Ectodermal cell (in vitro differentiated cells): ENCODE data around the gene TRIM47. TPM values are rescaled to one million over a fixed set of nuclear protein-coding genes. Genes with fewer than 3 reads are reported as not detected.

ENCODE experiments used
- H3K27ac ChIP-seq: 2 replicates; pipeline ENCODE4 v1.7.0; 2013; ENCODE audit warnings: mild to moderate bottlenecking, low read depth, low read length; ENCODE audit not compliant: insufficient read depth, poor library complexity, severe bottlenecking
- H3K27me3 ChIP-seq: 2 replicates; pipeline ENCODE4 v1.7.0; 2013; ENCODE audit warnings: mild to moderate bottlenecking, low read length; ENCODE audit not compliant: insufficient read depth, control insufficient read depth, poor library complexity, severe bottlenecking
- H3K36me3 ChIP-seq: one replicate; pipeline ENCODE4 v1.7.0; 2013; ENCODE audit warnings: low read length; ENCODE audit not compliant: control insufficient read depth, insufficient read depth
- H3K4me1 ChIP-seq: one replicate; pipeline ENCODE4 v1.7.0; 2013; ENCODE audit warnings: low read length; ENCODE audit not compliant: control insufficient read depth, insufficient read depth
- H3K4me3 ChIP-seq: 2 replicates; pipeline ENCODE4 v1.7.0; 2013; ENCODE audit warnings: low read depth, low read length, control low read depth; ENCODE audit not compliant: insufficient read depth
- H3K9me3 ChIP-seq: 2 replicates; pipeline ENCODE4 v1.7.0; 2013; ENCODE audit warnings: mild to moderate bottlenecking, low read length, moderate library complexity; ENCODE audit not compliant: control insufficient read depth
- WGBS, 2 experiments: methylation state at CpG; one replicate each; pipeline ENCODE4 v1.1.7; 2013; ENCODE audit warnings: missing lambda C conversion rate in 2 of 2; 5-methylcytosine and 5-hydroxymethylcytosine counted together
- polyA plus RNA-seq, 4 experiments: library from polyadenylated mRNA; stranded (reverse); fragments of 50-300 nt; gene quantifications; one replicate each; pipeline ENCODE4 v1.2.3, GENCODE V29; 2013

Gene TRIM47
- polyA plus RNA-seq (2013, experiment 1 of 4), result 2.7 TPM
- 2.0 TPM for polyA plus RNA-seq (2013, experiment 2 of 4)
- polyA plus RNA-seq (2013, experiment 3 of 4), result 3.0 TPM
- 1.3 TPM for polyA plus RNA-seq (2013, experiment 4 of 4)

GRCh38 chr17:75878174-75878998, at the start of gene TRIM47:
TRIM47 (minus strand) TSS chr17:75878581; CDS start chr17:75878548, 33 bp downstream.
- Histone ChIP-seq H3K27me3 (peaks cover 49% of the 10 kb centered on the region), H3K9me3 (no peaks in the 10 kb centered on the region), H3K36me3 (no peaks in the 10 kb centered on the region), H3K4me1 (peaks cover 9% of the 10 kb centered on the region), H3K27ac (no peak within 1 kb of the TSS), H3K4me3 (peak within 1 kb of the TSS; percentile 47)
- WGBS, 2 experiments, result 5% methylated on average over 87 of the region's 87 CpGs

GRCh38 chr17:75927286-75927922, 49.0 kb upstream of the TRIM47 start:
- WGBS, 2 experiments, result 84 to 89% methylated on average over 6 of the region's 6 CpGs
- no peak overlapping the region for H3K4me3 ChIP-seq

GRCh38 chr17:75926456-75926855, 48.1 kb upstream of the TRIM47 start:
- Histone ChIP-seq H3K9me3 (no peaks in the 10 kb centered on the region), H3K4me1 (no peaks in the 10 kb centered on the region), H3K27ac (no peak overlapping the region), H3K27me3 (no peaks in the 10 kb centered on the region), H3K4me3 (no peak overlapping the region), H3K36me3 (peaks cover 4% of the 10 kb centered on the region)
- 90% methylated on average over 4 of the region's 4 CpGs for WGBS, 2 experiments

More at GRCh38 chr17:75927286-75927922, 49.0 kb upstream of the TRIM47 start:
- no peaks in the 10 kb centered on the region for H3K27me3 ChIP-seq
- no peak overlapping the region for H3K27ac ChIP-seq
- H3K4me1 ChIP-seq, result no peaks in the 10 kb centered on the region
- H3K36me3 ChIP-seq, result peaks cover 4% of the 10 kb centered on the region
- no peaks in the 10 kb centered on the region for H3K9me3 ChIP-seq

- H3K4me3 ChIP-seq, result no peak overlapping the region
- no peak overlapping the region for H3K27ac ChIP-seq
- no peaks in the 10 kb centered on the region for H3K4me1 ChIP-seq
- peaks cover under 1% of the 10 kb centered on the region for H3K36me3 ChIP-seq
- no peaks in the 10 kb centered on the region for H3K9me3 ChIP-seq
- no peaks in the 10 kb centered on the region for H3K27me3 ChIP-seq
- WGBS, 2 experiments, result 95 to 97% methylated on average over 15 of the region's 15 CpGs
Measured at GRCh38 chr17:75925912-75926311, 47.5 kb upstream of the TRIM47 start.

- 92 to 95% methylated on average over 11 of the region's 11 CpGs for WGBS, 2 experiments
- Histone ChIP-seq H3K4me3 (no peak overlapping the region), H3K36me3 (no peaks in the 10 kb centered on the region), H3K4me1 (no peaks in the 10 kb centered on the region), H3K27ac (no peak overlapping the region), H3K27me3 (no peaks in the 10 kb centered on the region), H3K9me3 (no peaks in the 10 kb centered on the region)
Measured at GRCh38 chr17:75925103-75925502, 46.7 kb upstream of the TRIM47 start.

- H3K36me3 ChIP-seq, result no peaks in the 10 kb centered on the region
- WGBS, 2 experiments, result 91 to 95% methylated on average over 19 of the region's 19 CpGs
- H3K9me3 ChIP-seq, result no peaks in the 10 kb centered on the region
Measured at GRCh38 chr17:75922963-75923874, 44.8 kb upstream of the TRIM47 start.

GRCh38 chr17:75922173-75922961, 44.0 kb upstream of the TRIM47 start:
- no peaks in the 10 kb centered on the region for H3K4me1 ChIP-seq
- H3K36me3 ChIP-seq, result no peaks in the 10 kb centered on the region
- H3K27me3 ChIP-seq, result no peaks in the 10 kb centered on the region
- H3K27ac ChIP-seq, result no peak overlapping the region
- 93% methylated on average over 18 of the region's 18 CpGs for WGBS, 2 experiments
- no peak overlapping the region for H3K4me3 ChIP-seq
- no peaks in the 10 kb centered on the region for H3K9me3 ChIP-seq

More at GRCh38 chr17:75922963-75923874, 44.8 kb upstream of the TRIM47 start:
- Histone ChIP-seq H3K4me1 (no peaks in the 10 kb centered on the region), H3K27ac (no peak overlapping the region), H3K27me3 (no peaks in the 10 kb centered on the region), H3K4me3 (no peak overlapping the region)

GRCh38 chr17:75921596-75921995, 43.2 kb upstream of the TRIM47 start:
- H3K9me3 ChIP-seq, result no peaks in the 10 kb centered on the region
- 95% methylated on average over 15 of the region's 15 CpGs for WGBS, 2 experiments
- no peaks in the 10 kb centered on the region for H3K36me3 ChIP-seq
- H3K27me3 ChIP-seq, result no peaks in the 10 kb centered on the region
- no peaks in the 10 kb centered on the region for H3K4me1 ChIP-seq
- no peak overlapping the region for H3K27ac ChIP-seq
- no peak overlapping the region for H3K4me3 ChIP-seq

- Histone ChIP-seq H3K36me3 (no peaks in the 10 kb centered on the region), H3K4me3 (no peak overlapping the region), H3K27me3 (no peaks in the 10 kb centered on the region), H3K27ac (no peak overlapping the region), H3K4me1 (no peaks in the 10 kb centered on the region), H3K9me3 (no peaks in the 10 kb centered on the region)
- WGBS, 2 experiments, result 85 to 87% methylated on average over 11 of the region's 11 CpGs
Measured at GRCh38 chr17:75920045-75920560, 41.7 kb upstream of the TRIM47 start.
